ENCODE measurements around the gene RNPEPL1.
A peak's percentile ranks its signal among the peaks of the same experiment; 100 is the strongest.

Gene RNPEPL1

GRCh38 chr2:240566203-240567136 lies 1.8 kb upstream of the RNPEPL1 start:
- DNase-seq, result peak; percentile 95

- no peak for DNase-seq
Observed at GRCh38 chr2:240567137-240567871, 980 bp upstream of the RNPEPL1 start.

GRCh38 chr2:240568678-240569522 lies 616 bp downstream of the RNPEPL1 start:
- peak; percentile 75 for DNase-seq

- DNase-seq, result no peak
Observed at GRCh38 chr2:240569523-240569997, 1.3 kb downstream of the RNPEPL1 start.

DNA sequence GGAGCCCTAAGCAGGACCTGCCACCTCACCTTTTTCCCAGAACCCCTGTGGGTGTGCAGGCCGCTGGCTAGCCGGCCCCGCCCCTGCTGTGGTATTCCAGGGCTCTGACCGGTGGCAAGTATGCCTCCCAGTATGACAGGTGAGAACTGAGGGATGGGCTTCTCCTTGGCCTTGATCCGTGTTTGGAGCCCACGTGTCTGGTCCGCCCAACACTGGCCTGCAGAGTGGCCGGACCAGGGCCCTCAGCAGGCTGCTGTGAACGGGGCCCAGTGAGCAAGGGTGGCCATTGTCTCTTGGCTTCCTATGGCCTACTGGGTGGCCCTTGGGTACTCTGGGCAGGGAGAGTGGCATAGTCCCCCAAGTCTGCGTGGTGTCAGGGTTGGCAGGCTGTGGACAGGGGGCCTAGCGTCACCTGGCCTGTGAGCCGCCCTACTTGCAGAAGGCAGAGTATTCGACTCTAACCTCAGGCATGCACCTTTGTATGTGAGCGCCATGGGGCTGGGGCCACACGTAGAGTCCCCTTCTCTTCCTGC lies 1.8 kb downstream of the RNPEPL1 start:
- no peak for DNase-seq

- no peak for DNase-seq
Observed at GRCh38 chr2:240570531-240571313, 2.4 kb downstream of the RNPEPL1 start.

- no peak for DNase-seq
Observed at GRCh38 chr2:240571314-240571973, 3.2 kb downstream of the RNPEPL1 start.

- DNase-seq, result no peak
Observed at GRCh38 chr2:240572141-240573031, 4.1 kb downstream of the RNPEPL1 start.

DNA sequence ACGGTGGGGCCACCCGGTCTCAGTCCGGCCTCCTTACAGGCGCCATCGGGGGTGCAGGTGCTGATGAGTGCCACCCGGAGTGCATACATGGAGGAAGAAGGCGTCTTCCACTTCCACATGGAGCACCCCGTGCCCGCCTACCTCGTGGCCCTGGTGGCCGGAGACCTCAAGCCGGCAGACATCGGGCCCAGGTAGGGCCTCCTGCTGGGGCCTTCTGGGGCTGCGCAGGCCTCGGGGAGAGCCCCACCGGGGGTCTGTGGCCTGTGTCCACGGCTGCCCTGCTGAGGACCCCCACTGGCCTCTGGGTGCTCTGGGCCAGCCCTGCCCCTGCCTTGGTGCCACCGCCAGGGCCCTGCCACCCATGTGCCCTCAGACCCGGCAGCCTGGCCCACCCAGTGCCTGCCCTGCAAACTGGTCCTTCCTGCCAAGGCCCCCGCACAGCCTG lies 4.8 kb downstream of the RNPEPL1 start:
- no peak for DNase-seq

DNA sequence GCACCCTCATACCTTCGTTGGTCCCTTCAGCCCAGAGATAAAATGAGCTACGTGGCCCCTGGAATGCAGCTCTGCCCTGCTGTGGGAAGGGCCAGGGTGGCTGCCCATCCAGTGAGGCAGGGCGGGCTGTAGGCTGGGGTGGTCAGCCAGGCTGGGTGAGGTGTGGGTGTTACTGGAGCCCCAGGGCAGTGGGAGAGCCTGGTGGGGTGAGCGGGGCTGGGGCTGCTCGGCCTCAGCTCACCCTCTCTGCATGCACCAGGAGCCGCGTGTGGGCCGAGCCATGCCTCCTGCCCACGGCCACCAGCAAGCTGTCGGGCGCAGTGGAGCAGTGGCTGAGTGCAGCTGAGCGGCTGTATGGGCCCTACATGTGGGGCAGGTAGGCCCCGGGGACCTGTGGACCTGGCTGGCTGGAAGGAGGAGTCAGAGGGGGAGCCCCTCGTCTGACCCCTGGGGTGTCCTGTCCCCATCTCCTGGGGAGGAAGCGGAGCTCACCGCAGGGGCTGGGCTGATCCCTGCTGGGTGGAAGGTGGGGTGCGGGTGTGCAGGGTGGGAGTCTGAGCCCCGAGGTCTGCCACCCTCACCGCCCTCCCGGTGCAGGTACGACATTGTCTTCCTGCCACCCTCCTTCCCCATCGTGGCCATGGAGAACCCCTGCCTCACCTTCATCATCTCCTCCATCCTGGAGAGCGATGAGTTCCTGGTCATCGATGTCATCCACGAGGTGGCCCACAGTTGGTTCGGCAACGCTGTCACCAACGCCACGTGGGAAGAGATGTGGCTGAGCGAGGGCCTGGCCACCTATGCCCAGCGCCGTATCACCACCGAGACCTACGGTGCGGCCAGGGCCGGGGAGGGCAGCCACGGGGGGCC lies 5.5 kb downstream of the RNPEPL1 start:
- no peak for DNase-seq

- no peak for DNase-seq
Observed at GRCh38 chr2:240574386-240575100, 6.3 kb downstream of the RNPEPL1 start.

DNA sequence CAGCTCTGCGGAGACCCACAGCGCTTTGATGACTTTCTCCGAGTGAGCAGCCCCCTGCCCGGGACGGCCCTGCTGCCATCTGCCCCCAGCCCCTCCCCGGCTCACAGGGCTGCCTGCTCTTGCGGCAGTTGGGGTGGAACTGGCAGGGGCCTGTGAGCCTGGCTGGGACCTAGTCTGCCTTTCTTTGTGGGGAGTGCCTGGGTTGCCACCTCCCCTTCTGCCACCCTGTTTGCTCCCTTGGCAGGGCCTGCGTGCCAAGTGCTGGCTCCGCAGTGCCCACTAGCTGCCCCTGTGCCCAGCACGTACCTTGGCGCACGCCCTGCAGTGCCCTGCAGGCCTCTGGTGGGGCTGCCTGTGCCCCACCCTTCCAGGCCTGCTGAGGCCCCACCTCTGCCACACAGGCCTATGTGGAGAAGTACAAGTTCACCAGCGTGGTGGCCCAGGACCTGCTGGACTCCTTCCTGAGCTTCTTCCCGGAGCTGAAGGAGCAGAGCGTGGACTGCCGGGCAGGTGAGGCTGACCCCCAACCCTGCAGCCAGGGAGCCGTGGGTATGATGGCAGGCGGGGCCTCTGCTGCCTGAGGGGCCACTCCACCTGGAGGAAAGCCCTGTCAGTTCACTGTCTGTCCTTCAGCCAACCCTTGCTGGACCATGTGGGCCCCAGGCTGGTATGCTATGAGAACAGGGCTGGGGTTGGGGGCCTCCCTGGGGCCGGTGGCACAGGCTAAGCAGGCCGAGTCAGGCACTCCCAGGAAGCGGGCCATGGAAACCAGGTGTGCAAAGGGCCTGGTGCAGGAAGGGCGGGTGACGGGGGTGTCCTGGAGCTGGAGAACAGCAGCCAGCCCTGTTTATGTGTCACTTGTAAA lies 7.0 kb downstream of the RNPEPL1 start:
- no peak for DNase-seq

GRCh38 chr2:240576036-240576435 lies 7.8 kb downstream of the RNPEPL1 start:
- no peak for DNase-seq

DNA sequence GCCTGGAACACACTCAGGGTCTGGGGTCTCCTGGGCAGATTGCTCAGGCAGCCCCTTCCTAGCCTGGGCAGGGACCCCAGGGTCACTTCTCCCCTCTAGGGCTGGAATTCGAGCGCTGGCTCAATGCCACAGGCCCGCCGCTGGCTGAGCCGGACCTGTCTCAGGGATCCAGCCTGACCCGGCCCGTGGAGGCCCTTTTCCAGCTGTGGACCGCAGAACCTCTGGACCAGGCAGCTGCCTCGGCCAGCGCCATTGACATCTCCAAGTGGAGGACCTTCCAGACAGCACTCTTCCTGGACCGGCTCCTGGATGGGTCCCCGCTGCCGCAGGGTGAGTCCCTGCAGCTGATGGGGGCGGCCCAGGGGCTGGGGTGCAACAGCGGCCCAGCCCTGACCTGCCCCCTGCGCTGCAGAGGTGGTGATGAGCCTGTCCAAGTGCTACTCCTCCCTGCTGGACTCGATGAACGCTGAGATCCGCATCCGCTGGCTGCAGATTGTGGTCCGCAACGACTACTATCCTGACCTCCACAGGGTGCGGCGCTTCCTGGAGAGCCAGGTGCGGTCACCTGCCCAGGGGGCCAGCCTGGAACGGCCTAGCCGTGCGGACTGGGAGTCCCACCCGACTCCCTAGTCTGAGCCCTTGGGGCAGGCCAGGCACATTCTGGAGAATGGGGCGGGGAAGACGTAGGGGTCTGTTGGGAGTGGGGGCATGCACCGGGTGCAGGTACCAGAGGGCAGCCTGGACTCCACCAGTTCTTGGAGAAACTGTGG lies 8.3 kb downstream of the RNPEPL1 start:
- no peak for DNase-seq

DNA sequence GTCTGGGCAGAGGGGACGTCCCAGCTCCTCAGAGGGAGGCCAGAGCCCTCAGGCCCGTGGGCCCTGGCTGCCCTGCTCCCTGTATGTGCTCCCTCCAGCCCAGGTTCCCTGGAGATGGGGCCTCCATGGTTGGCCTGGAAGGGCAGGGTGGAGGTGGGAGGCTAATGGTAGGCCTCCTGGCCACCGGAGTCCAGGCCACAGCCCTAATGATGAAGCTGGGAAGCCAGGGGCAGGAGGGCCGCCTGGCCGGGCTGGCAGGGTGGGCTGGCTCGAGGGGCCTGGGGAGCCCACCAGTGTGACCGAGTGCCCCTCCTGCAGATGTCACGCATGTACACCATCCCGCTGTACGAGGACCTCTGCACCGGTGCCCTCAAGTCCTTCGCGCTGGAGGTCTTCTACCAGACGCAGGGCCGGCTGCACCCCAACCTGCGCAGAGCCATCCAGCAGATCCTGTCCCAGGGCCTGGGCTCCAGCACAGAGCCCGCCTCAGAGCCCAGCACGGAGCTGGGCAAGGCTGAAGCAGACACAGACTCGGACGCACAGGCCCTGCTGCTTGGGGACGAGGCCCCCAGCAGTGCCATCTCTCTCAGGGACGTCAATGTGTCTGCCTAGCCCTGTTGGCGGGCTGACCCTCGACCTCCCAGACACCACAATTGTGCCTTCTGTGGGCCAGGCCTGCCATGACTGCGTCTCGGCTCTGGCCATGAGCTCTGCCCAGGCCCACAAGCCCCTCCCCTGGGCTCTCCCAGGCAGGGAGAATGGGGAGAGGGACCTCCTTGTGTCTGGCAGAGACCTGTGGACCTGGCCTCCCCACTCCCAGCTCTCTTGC lies 9.2 kb downstream of the RNPEPL1 start:
- DNase-seq, result no peak

DNA sequence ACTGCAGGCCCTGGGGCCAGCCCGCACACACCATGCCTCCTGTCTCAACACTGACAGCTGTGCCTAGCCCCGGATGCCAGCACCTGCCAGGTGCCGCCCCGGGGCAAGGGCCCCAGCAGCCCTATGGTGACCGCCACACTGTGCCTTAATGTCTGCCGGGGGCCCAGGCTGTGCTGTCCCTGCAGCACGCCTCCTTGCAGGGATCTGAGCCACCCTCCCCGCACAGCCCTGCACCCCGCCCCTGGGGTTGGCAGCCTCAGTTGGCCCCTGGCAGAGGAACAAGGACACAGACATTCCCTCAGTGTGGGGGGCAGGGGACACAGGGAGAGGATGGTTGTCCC lies 9.8 kb downstream of the RNPEPL1 start:
- no peak for DNase-seq

Data from hematopoietic multipotent progenitor cell treated with erythropoietin and hydrocortisone succinate and interleukin-3 and kit ligand, for 6 days (in vitro differentiated cells).